Stimulated activated CD4-positive, alpha-beta T cell treated with anti-CD3 and anti-CD28 coated beads, Interleukin-1b, Interleukin-23, amount 100 ng/mL, for 48 hours (primary cell): ENCODE results near the gene CHAD.

Experiments
- DNase-seq: peaks from one replicate; pipeline ENCODE4 v3.0.0-alpha.2; 2020

Gene CHAD

GRCh38 chr17:50468304-50469207, at the start of gene CHAD:
TSS of gene CHAD (minus strand) at chr17:50468880. CDS start at chr17:50468813, 67 bp downstream.
- DNase-seq: no peak

- DNase-seq: no peak
These were observed 49.1 kb upstream of the CHAD start for GRCh38 chr17:50517504-50518383.

GRCh38 chr17:50517011-50517410, 48.3 kb upstream of the CHAD start:
- DNase-seq: no peak

- no peak for DNase-seq
These were observed 46.4 kb upstream of the CHAD start for GRCh38 chr17:50514936-50515702.

- no peak for DNase-seq
These were observed 45.7 kb upstream of the CHAD start for GRCh38 chr17:50514388-50514787.

- DNase-seq: no peak
These were observed 44.8 kb upstream of the CHAD start for GRCh38 chr17:50513495-50513894.

- peak; percentile 68 for DNase-seq
These were observed 42.4 kb upstream of the CHAD start for GRCh38 chr17:50511058-50511457.

- DNase-seq: no peak
These were observed 40.1 kb upstream of the CHAD start for GRCh38 chr17:50508573-50509460.

- DNase-seq: peak; percentile 83
These were observed 39.3 kb upstream of the CHAD start, which contains the start of gene MYCBPAP for GRCh38 chr17:50507871-50508572. TSS of gene MYCBPAP (plus strand) at chr17:50508439. CDS start at chr17:50508675, 236 bp downstream.

- no peak for DNase-seq
These were observed 37.6 kb upstream of the CHAD start for GRCh38 chr17:50506298-50506697.

GRCh38 chr17:50505591-50506130, 37.0 kb upstream of the CHAD start:
- DNase-seq: no peak

GRCh38 chr17:50502301-50502990, 33.8 kb upstream of the CHAD start:
- no peak for DNase-seq

- DNase-seq: no peak
These were observed 32.4 kb upstream of the CHAD start for GRCh38 chr17:50501054-50501453.

GRCh38 chr17:50499721-50500120, 31.0 kb upstream of the CHAD start:
- DNase-seq: no peak

- DNase-seq: no peak
These were observed 30.6 kb upstream of the CHAD start for GRCh38 chr17:50499270-50499669.

- DNase-seq: no peak
These were observed 29.6 kb upstream of the CHAD start for GRCh38 chr17:50498021-50498874.

GRCh38 chr17:50495918-50496317, 27.2 kb upstream of the CHAD start:
- DNase-seq: no peak

GRCh38 chr17:50495217-50495823, 26.6 kb upstream of the CHAD start:
- DNase-seq: no peak

- no peak for DNase-seq
These were observed 25.1 kb upstream of the CHAD start for GRCh38 chr17:50493744-50494143.
